Stimulated activated CD4-positive, alpha-beta T cell treated with anti-CD3 and anti-CD28 coated beads, Interleukin-15, amount 100 ng/mL, for 1 hour (primary cell): ENCODE results near the gene CNNM2.
"Not testable (repeated sequence)": the region's sequence is repeated elsewhere in the genome, so short reads cannot be mapped to it uniquely, and the experiment has no call there.

Experiments
- DNase-seq, 2 donors: peaks; one replicate each; pipeline ENCODE4 v3.0.0-alpha.2; 2020; ENCODE audit warnings: low read depth in 1 of 2, low spot score in 1 of 2

The CNNM2 gene

GRCh38 chr10:103100620-103101019 lies 182.5 kb downstream of the CNNM2 start:
- DNase-seq: no peak

DNA sequence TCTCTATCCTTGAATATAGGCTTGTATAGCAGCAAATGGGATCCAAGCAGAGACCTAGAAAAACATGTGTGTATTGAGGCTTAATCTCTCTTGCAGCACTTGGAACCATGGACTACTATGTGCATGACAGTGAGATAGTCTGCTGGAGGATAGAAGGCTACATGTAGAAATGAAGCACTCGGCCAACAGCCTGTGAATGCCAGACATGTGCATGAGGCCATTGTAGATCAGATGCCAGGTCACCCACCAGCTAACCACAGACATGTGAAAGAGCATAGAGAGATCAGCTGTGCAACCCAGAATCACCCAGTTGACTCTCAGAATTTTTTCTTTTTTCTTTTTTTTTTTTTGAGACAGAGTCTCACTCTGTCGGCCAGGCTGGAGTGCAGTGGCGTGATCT lies 184.1 kb downstream of the CNNM2 start:
- DNase-seq: no peak

DNA sequence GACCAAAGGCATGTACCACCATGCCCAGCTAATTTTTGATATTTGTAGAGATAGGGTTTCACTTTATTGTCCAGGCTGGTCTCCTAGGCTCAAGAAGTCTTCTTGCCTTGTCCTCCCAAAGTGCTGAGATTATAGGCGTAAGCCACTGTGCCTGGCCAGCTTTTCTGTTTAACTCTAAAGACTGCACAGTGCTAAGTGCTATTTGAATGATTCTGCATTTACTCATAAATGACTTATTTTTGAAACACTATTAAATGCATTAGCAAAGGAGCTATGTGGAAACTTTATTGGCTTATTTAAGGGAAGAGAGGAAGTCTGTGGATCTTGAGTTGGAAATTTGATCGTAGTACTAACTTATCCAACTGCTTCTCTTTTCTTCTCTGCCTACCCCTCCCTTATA lies 185.9 kb downstream of the CNNM2 start:
- DNase-seq: no peak

DNA sequence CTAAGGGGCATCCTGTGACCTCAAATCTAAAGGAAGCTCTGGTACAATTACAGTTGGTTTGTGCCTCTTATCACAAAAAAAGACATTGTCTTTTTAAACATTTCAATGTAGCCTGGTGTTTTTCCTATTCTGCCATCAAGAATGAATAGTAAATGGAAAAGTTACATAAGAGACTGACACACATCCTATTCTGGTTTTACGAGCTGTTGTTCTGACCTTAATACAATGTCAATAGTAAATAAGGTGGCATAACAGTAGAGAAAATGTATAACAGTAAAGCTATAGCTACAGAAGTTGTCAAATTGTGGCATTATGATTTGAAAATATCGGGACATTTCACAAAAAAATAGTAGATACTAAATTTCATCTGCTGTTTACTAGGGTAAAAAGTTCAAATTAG lies 186.6 kb downstream of the CNNM2 start:
- DNase-seq: no peak

- no peak for DNase-seq
Observed at GRCh38 chr10:103105462-103105861, 187.4 kb downstream of the CNNM2 start.

DNA sequence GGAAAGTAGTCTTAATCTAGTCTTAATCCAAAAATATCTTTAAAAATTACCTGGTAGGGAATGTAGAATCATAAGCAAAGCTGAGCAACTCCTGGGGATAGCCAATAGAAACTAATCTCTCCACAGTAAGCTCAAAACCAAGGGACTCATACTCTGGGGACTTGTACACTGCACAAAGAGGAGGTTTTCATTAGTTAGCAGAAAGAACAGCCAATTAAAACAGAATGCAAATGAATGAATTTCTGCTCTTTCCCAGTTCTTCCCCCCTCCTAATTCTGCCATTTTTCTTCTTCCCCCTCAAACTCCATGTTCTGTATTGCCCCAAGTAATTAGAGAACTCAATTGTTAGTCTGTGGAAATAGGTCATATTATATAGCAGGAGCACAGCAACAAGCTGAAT lies 188.4 kb downstream of the CNNM2 start:
- DNase-seq: no peak

DNA sequence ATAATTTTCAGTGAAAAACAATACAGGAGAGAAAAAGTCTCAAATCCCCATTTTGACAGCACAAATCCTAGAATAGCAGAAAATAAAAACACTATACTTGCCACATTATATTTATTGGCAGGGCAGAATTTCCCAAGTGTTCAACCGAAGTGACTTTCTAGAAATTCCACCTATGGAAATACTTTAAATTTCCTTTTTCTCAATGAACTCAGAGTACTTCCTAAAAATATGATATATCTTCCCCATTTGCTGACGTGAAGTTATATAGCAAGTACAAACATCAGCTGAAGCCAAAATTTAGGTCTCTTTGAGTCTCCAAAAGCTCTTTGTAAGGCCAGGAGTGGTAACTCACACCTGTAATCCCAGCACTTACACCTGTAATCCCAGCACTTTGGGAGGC lies 191.7 kb downstream of the CNNM2 start:
- DNase-seq: no peak

- no peak for DNase-seq
Observed at GRCh38 chr10:103110407-103110806, 192.3 kb downstream of the CNNM2 start.

DNA sequence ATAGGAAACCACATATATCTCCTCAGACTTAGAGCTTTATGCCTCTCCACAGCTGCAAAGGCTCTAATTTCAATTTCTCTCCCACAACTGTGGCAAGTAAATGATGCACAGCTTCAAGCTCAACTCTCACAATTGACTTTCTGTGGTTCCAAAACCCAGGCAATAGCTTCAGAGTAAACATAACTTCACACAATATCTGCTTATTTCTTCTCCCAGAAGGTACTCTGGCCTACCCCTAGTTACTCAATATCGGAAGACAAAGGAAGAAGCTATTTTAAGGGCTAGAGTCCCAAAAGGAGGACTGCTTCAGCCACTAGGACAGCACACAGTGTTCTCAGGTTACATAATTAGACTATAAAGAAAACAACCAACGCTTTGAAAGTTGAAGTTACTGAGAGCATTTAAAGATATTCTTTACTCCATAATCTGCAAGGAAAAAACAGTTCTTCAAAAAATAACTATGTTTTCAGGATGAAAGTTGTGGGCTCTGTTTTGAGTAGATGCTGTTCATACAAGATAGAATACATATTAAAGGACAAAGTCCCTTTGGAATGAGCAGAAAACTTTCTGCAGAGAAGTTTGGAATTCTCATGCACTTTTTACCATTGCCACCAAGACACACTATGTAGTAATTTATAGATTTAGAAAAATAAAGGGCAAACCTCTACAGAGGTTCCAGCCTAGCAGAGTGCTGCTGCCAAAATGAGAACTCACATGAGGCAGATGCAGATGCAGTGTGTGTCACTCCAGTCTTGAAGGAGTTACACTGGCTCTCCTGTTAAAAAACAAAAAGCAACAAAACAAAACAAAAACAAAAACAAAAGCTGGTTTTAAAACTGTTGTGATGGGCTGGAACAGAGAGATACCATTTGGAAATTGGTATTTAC lies 193.2 kb downstream of the CNNM2 start:
- DNase-seq: no peak

GRCh38 chr10:103111918-103112877 lies 194.1 kb downstream of the CNNM2 start:
- DNase-seq: no peak

DNA sequence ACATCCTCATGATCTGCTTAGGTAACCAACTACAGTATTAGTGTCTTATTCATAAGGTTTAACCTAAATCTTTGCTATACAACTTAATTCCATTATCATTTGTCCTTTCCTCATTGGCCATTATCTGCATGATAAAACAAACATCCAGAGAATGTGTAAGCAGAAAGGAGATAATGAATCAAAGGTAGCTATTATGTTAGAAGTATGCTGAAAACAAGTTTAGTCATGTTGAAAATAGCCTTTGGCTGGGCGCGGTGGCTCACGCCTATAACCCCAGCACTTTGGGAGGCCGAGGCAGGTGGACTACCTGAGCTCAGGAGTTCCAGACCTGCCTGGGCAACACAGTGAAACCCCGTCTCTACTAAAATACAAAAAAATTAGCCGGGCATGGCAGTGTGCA lies 196.8 kb downstream of the CNNM2 start:
- DNase-seq: no peak

- no peak for DNase-seq
Observed at GRCh38 chr10:103117247-103117646, 199.2 kb downstream of the CNNM2 start.

DNA sequence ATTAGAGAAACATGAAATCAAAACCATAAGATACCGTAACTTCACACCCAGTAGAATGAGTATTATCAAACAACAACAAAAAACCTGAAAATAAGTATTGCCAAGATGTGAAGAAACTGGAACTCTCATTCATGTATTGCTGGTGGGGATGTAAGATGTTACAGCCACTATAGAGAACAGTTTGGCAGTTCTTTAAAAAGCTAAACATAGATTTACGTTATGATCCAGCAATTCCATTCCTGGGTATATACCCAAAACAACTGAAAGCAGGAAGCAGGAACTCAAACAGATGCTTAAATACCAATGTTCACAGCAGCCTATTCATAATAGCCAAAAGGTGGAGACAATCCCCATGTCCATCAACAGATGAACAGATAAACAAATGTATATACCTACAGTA lies 202.5 kb downstream of the CNNM2 start:
- no peak for DNase-seq

- DNase-seq: no peak
Observed at GRCh38 chr10:103120977-103121735, 203.1 kb downstream of the CNNM2 start.

DNA sequence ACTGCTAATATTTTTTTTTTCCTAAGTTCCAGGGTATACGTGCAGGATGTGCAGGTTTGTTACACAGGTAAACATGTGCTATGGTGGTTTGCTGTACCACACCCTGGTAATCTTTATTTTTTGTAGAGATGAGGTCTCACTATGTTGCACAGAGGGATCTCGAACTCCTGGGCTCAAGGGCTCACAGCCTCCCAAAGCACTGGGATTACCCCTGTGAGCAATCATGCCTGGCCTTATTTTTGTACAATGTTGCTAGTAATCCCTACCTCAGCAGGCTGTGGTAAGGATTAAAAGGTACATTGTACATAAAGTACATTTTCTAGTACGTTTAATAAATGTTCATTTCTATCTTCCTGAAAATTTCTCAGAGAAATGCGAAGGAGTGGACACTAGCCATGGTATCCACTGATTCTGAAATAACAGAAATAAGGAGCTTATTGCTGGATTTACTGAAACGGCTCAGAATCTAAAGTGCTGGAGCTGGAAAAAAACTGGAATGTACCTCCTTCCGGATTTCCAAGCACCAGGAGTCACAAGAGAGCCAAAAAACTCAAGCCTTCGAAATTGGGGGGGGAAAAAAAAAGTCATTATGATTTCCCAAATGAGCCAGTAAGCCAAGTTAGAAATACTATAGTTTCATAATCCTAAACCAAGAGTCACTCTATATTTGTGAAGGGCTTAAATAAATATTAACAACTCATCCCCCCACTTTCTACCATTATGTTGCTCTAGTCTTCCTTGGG lies 205.4 kb downstream of the CNNM2 start:
- DNase-seq: no peak

- DNase-seq: no peak
Observed at GRCh38 chr10:103124420-103125096, 206.5 kb downstream of the CNNM2 start.

GRCh38 chr10:103125323-103126267 lies 207.5 kb downstream of the CNNM2 start:
- no peak for DNase-seq

DNA sequence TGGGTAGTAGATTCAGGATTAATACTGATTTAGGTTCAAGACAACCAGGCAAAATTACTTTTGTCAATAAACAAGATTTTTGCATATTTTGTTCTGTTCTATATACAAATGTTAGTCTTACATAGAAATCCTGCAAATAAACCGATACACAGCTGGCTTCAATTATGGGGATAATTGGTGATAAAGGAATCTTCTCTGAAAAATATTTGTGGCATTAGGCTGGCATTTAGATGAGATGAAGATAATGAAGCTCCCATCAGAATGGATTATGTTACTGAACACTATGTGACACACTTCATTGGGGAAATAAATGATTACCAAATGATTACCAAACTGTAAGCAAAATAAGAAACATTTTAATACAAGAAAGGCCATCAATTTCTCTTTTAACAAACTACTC lies 209.1 kb downstream of the CNNM2 start:
- DNase-seq: no peak

- not testable (repeated sequence) for DNase-seq
Observed at GRCh38 chr10:103130180-103130579, 212.1 kb downstream of the CNNM2 start.
